HepG2 (cell line): Measurements from ENCODE around the gene NAGS. TPM values are rescaled to one million over a fixed set of nuclear protein-coding genes. Genes with fewer than 3 reads are reported as not detected.

ENCODE experiments used
- CC2D1A ChIP-seq: sonication (generic); formaldehyde crosslinking; IDR thresholded peaks from 2 replicates; pipeline ENCODE4 v1.8.1; 2023; ENCODE audit warnings: mild to moderate bottlenecking, missing genetic modification reagents
- JARID2 ChIP-seq: sonication (generic); formaldehyde crosslinking; IDR thresholded peaks from 2 replicates; pipeline ENCODE4 v1.8.1; 2023; ENCODE audit warnings: missing genetic modification reagents, inconsistent platforms; ENCODE audit not compliant: insufficient replicate concordance
- KDM3A ChIP-seq: IDR thresholded peaks from 2 replicates; pipeline ENCODE4 v1.6.1; 2018; ENCODE audit warnings: low read depth, missing compliant biosample characterization
- KMT2A ChIP-seq: sonication (generic); formaldehyde crosslinking; IDR thresholded peaks from 2 replicates; pipeline ENCODE4 v1.4.0; 2020; ENCODE audit warnings: missing genetic modification reagents
- NPAS2 ChIP-seq: sonication (generic); formaldehyde crosslinking; IDR thresholded peaks from 2 replicates; pipeline ENCODE4 v1.8.0; 2022; ENCODE audit warnings: mild to moderate bottlenecking, missing genetic modification reagents, borderline replicate concordance
- POLR2AphosphoS2 ChIP-seq: IDR thresholded peaks from 2 replicates; pipeline ENCODE4 v1.6.1; 2011; ENCODE audit warnings: low read depth, low read length, improper control_type of control experiment
- REXO4 ChIP-seq: sonication (generic); formaldehyde crosslinking; IDR thresholded peaks from 2 replicates; pipeline ENCODE4 v1.8.0; 2022; ENCODE audit warnings: missing genetic modification reagents, mild to moderate bottlenecking, borderline replicate concordance
- TAF1 ChIP-seq: sonication (generic); formaldehyde crosslinking; IDR thresholded peaks from 2 replicates; pipeline ENCODE4 v1.4.0; 2020; ENCODE audit warnings: missing genetic modification reagents
- TEAD2 ChIP-seq: sonication (generic); formaldehyde crosslinking; IDR thresholded peaks from 2 replicates; pipeline ENCODE4 v1.9.0; 2021; ENCODE audit warnings: missing genetic modification reagents
- ZEB1 ChIP-seq: IDR thresholded peaks from 2 replicates; pipeline ENCODE4 v1.6.1; 2012; ENCODE audit warnings: mild to moderate bottlenecking, low read depth, inconsistent platforms; ENCODE audit not compliant: insufficient replicate concordance
- ZNF276 ChIP-seq: sonication (generic); formaldehyde crosslinking; IDR thresholded peaks from 2 replicates; pipeline ENCODE4 v1.4.0; 2020; ENCODE audit warnings: mild to moderate bottlenecking, low read depth, missing genetic modification reagents
- ZNF367 ChIP-seq: sonication (generic); formaldehyde crosslinking; IDR thresholded peaks from 2 replicates; pipeline ENCODE4 v1.4.0; 2020; ENCODE audit warnings: missing genetic modification reagents, borderline replicate concordance
- ZNF558 ChIP-seq: sonication (generic); formaldehyde crosslinking; IDR thresholded peaks from 2 replicates; pipeline ENCODE4 v1.9.0; 2022; ENCODE audit warnings: mild to moderate bottlenecking, missing genetic modification reagents, borderline replicate concordance
- ZNF670 ChIP-seq: sonication (generic); formaldehyde crosslinking; IDR thresholded peaks from 2 replicates; pipeline ENCODE4 v1.8.0; 2022; ENCODE audit warnings: mild to moderate bottlenecking, missing genetic modification reagents, borderline replicate concordance
- polyA plus RNA-seq, 8 experiments: library from polyadenylated mRNA; depleted of rRNA in 3 of 8; stranded (reverse) in 7 of 8; unstranded in 1 of 8; fragments of >200 nt; fragmentation: Illumina TruSeq in 4 of 8; extraction: Trizol in 4 of 8; gene quantifications; 2 replicates each; pipeline versions ENCODE4 v1.2.1 to v1.2.3, GENCODE V29; 2011 to 2016; ENCODE audit warnings: low read depth in 4 of 8, missing spikeins in 1 of 8, mixed read lengths in 1 of 8; ENCODE audit not compliant: insufficient read depth in 1 of 8
- total RNA-seq, 5 experiments: library from RNA; depleted of rRNA; stranded (reverse); fragments of >200 nt; fragmentation: Illumina TruSeq; extraction: Trizol; gene quantifications; 2 replicates each; pipeline ENCODE4 v1.2.3, GENCODE V29; 2016; ENCODE audit warnings: low read depth in 1 of 5
- TF ChIP-seq, protein P1 (sequence below): sonication (generic); formaldehyde crosslinking; IDR thresholded peaks from 2 replicates; pipeline ENCODE4 v1.4.0; 2020; ENCODE audit warnings: mild to moderate bottlenecking, missing genetic modification reagents
- TF ChIP-seq, protein P2 (sequence below): sonication (generic); formaldehyde crosslinking; IDR thresholded peaks from one replicate; pipeline ENCODE4 v1.5.1; 2020; ENCODE audit warnings: mild to moderate bottlenecking, missing genetic modification reagents; ENCODE audit errors: not compliant biosample characterization
- TF ChIP-seq, protein P3 (sequence below): sonication (generic); formaldehyde crosslinking; IDR thresholded peaks from 2 replicates; pipeline ENCODE4 v1.8.1; 2023; ENCODE audit warnings: mild to moderate bottlenecking, missing genetic modification reagents, borderline replicate concordance

Gene NAGS
- total and polyA plus RNA-seq, 2 of the 13 experiments (the other 11 are each of a cell fraction or from before 2014, with no cell fraction given): 4.3 to 5.1 TPM

GRCh38 chr17:43994272-43995149 lies 9.9 kb upstream of the NAGS start (continued):
- no peak for TF ChIP-seq POLR2AphosphoS2
- no peak for TF ChIP-seq ZNF558
- TF ChIP-seq, protein P1, sequence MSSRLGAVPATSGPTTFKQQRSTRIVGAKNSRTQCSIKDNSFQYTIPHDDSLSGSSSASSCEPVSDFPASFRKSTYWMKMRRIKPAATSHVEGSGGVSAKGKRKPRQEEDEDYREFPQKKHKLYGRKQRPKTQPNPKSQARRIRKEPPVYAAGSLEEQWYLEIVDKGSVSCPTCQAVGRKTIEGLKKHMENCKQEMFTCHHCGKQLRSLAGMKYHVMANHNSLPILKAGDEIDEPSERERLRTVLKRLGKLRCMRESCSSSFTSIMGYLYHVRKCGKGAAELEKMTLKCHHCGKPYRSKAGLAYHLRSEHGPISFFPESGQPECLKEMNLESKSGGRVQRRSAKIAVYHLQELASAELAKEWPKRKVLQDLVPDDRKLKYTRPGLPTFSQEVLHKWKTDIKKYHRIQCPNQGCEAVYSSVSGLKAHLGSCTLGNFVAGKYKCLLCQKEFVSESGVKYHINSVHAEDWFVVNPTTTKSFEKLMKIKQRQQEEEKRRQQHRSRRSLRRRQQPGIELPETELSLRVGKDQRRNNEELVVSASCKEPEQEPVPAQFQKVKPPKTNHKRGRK: no peak
- TF ChIP-seq REXO4 (CRISPR knock-in tag): 0 out of 2 replicates have a peak, but pooled peaks have one; percentile 45
- TF ChIP-seq, protein P2, sequence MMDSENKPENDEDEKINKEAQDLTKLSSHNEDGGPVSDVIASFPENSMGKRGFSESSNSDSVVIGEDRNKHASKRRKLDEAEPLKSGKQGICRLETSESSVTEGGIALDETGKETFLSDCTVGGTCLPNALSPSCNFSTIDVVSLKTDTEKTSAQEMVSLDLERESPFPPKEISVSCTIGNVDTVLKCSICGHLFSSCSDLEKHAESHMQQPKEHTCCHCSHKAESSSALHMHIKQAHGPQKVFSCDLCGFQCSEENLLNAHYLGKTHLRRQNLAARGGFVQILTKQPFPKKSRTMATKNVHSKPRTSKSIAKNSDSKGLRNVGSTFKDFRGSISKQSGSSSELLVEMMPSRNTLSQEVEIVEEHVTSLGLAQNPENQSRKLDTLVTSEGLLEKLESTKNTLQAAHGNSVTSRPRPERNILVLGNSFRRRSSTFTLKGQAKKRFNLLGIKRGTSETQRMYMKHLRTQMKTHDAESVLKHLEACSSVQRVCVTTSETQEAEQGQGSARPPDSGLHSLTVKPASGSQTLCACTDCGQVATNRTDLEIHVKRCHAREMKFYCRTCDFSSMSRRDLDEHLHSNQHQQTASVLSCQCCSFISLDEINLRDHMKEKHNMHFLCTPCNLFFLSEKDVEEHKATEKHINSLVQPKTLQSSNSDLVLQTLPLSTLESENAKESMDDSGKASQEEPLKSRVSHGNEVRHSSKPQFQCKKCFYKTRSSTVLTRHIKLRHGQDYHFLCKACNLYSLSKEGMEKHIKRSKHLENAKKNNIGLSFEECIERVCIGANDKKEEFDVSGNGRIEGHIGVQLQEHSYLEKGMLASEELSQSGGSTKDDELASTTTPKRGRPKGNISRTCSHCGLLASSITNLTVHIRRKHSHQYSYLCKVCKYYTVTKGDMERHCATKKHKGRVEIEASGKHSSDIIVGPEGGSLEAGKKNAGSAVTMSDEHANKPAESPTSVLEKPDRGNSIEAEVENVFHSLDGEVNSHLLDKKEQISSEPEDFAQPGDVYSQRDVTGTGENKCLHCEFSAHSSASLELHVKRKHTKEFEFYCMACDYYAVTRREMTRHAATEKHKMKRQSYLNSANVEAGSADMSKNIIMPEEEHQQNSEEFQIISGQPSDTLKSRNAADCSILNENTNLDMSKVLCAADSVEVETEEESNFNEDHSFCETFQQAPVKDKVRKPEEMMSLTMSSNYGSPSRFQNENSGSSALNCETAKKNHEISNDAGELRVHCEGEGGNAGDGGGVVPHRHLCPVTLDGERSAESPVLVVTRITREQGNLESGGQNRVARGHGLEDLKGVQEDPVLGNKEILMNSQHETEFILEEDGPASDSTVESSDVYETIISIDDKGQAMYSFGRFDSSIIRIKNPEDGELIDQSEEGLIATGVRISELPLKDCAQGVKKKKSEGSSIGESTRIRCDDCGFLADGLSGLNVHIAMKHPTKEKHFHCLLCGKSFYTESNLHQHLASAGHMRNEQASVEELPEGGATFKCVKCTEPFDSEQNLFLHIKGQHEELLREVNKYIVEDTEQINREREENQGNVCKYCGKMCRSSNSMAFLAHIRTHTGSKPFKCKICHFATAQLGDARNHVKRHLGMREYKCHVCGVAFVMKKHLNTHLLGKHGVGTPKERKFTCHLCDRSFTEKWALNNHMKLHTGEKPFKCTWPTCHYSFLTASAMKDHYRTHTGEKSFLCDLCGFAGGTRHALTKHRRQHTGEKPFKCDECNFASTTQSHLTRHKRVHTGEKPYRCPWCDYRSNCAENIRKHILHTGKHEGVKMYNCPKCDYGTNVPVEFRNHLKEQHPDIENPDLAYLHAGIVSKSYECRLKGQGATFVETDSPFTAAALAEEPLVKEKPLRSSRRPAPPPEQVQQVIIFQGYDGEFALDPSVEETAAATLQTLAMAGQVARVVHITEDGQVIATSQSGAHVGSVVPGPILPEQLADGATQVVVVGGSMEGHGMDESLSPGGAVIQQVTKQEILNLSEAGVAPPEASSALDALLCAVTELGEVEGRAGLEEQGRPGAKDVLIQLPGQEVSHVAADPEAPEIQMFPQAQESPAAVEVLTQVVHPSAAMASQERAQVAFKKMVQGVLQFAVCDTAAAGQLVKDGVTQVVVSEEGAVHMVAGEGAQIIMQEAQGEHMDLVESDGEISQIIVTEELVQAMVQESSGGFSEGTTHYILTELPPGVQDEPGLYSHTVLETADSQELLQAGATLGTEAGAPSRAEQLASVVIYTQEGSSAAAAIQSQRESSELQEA (CRISPR knock-in tag): no peak
- no peak for TF ChIP-seq JARID2
- TF ChIP-seq ZNF367: no peak
- TF ChIP-seq KDM3A (CRISPR knock-in tag): peak; percentile 94; the same call in 1 of the 2 replicates
- TF ChIP-seq, protein P3, sequence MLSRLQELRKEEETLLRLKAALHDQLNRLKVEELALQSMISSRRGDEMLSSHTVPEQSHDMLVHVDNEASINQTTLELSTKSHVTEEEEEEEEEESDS (CRISPR knock-in tag): no peak
- TF ChIP-seq TAF1 (CRISPR knock-in tag): 0 out of 2 replicates have a peak, but pooled peaks have one; percentile 21
- peak; percentile 43; the same call in 1 of the 2 replicates for TF ChIP-seq KMT2A (CRISPR knock-in tag)
- TF ChIP-seq CC2D1A (CRISPR knock-in tag): no peak
- no peak for TF ChIP-seq ZEB1
- TF ChIP-seq TEAD2 (CRISPR knock-in tag): no peak
- no peak for TF ChIP-seq ZNF276 (CRISPR knock-in tag)
- TF ChIP-seq NPAS2 (CRISPR knock-in tag): no peak
- no peak for TF ChIP-seq ZNF670
